T-helper 22 cell (primary cell): ENCODE data around the gene HNRNPA0.

ENCODE experiments used
- DNase-seq: peaks from one replicate; pipeline ENCODE4 v3.0.0-alpha.2; 2020; ENCODE audit warnings: low read depth

Gene HNRNPA0

GRCh38 chr5:137754961-137755762, 999 bp upstream of the HNRNPA0 start:
- DNase-seq, result no peak

GRCh38 chr5:137753691-137754187, 424 bp downstream of the HNRNPA0 start:
- DNase-seq, result no peak

- peak; percentile 23 for DNase-seq
Observed at GRCh38 chr5:137752905-137753690, 1.1 kb downstream of the HNRNPA0 start.

GRCh38 chr5:137751869-137752491, 2.2 kb downstream of the HNRNPA0 start:
- DNase-seq, result no peak

GRCh38 chr5:137750436-137750835, 3.7 kb downstream of the HNRNPA0 start:
- DNase-seq, result no peak

- no peak for DNase-seq
Observed at GRCh38 chr5:137747848-137748247, 6.3 kb downstream of the HNRNPA0 start.

GRCh38 chr5:137743031-137743640, 11.0 kb downstream of the HNRNPA0 start:
- peak; percentile 32 for DNase-seq

GRCh38 chr5:137741718-137742117, 12.4 kb downstream of the HNRNPA0 start:
- no peak for DNase-seq

- no peak for DNase-seq
Observed at GRCh38 chr5:137739737-137740136, 14.4 kb downstream of the HNRNPA0 start.

- DNase-seq, result no peak
Observed at GRCh38 chr5:137738947-137739346, 15.2 kb downstream of the HNRNPA0 start.

GRCh38 chr5:137737349-137738131, 16.6 kb downstream of the HNRNPA0 start:
- no peak for DNase-seq

- no peak for DNase-seq
Observed at GRCh38 chr5:137736496-137736895, 17.7 kb downstream of the HNRNPA0 start.

- peak; percentile 17 for DNase-seq
Observed at GRCh38 chr5:137735555-137736284, 18.4 kb downstream of the HNRNPA0 start, which contains the start of gene KLHL3. KLHL3 (minus strand) TSS chr5:137736089; CDS start chr5:137735646, 443 bp downstream.

GRCh38 chr5:137734962-137735554, 19.1 kb downstream of the HNRNPA0 start:
- no peak for DNase-seq

GRCh38 chr5:137734331-137734730, 19.8 kb downstream of the HNRNPA0 start:
- no peak for DNase-seq

GRCh38 chr5:137733922-137734321, 20.2 kb downstream of the HNRNPA0 start:
- no peak for DNase-seq

- DNase-seq, result no peak
Observed at GRCh38 chr5:137733006-137733405, 21.2 kb downstream of the HNRNPA0 start.

- no peak for DNase-seq
Observed at GRCh38 chr5:137731176-137731575, 23.0 kb downstream of the HNRNPA0 start.

GRCh38 chr5:137730336-137730735, 23.8 kb downstream of the HNRNPA0 start:
- DNase-seq, result no peak

- DNase-seq, result no peak
Observed at GRCh38 chr5:137728048-137728447, 26.1 kb downstream of the HNRNPA0 start.
